Measurements from ENCODE around the gene RERG.

RERG gene

GRCh38 chr12:15212930-15213329 lies 8.3 kb downstream of the RERG start:
- CTCF ChIA-PET, result interaction anchor here (1.4 to 1.7 kb wide), 2 partner anchors 9 to 24 kb away, joined by 3 to 9 read pairs; partner anchors contain the start of gene RERG
- DNase-seq, result no peak
- Histone ChIP-seq H3K36me3 (ENCODE audit: control insufficient read depth in 4 of 4, insufficient read depth in 4 of 4, low read length in 3 of 4) (no peaks in the 10 kb centered on the region), H3K4me3 (ENCODE audit: control insufficient read depth in 1 of 7, extremely low read depth in 1 of 7, insufficient read depth in 4 of 7, low read depth in 2 of 7, low read length in 6 of 7) (no peak overlapping the region), H3K9me3 (ENCODE audit: control extremely low read depth in 1 of 5, control insufficient read depth in 4 of 5, insufficient read depth in 2 of 5, low read depth in 1 of 5, low read length in 4 of 5) (no peaks in the 10 kb centered on the region), H3K27me3 (replicated peaks in 2 of 5; ENCODE audit: control insufficient read depth in 4 of 5, insufficient read depth in 5 of 5, low read length in 4 of 5) (peaks cover 0 to 35% (median 9%) of the 10 kb centered on the region in 5 experiments), H3K4me1 (ENCODE audit: control extremely low read depth in 1 of 4, control insufficient read depth in 4 of 4, insufficient read depth in 4 of 4, low read length in 3 of 4) (no peaks in the 10 kb centered on the region), H3K27ac (ENCODE audit: insufficient read depth in 1 of 2, low read depth in 1 of 2, low read length in 2 of 2, poor library complexity in 1 of 2, severe bottlenecking in 2 of 2) (no peak overlapping the region)
- no CpG with 5 or more reads among the region's 2 CpGs for WGBS (ENCODE audit: insufficient coverage)
- POLR2A ChIA-PET, result no interaction called here

- Histone ChIP-seq H3K27ac (ENCODE audit: insufficient read depth in 1 of 2, low read depth in 1 of 2, low read length in 2 of 2, poor library complexity in 1 of 2, severe bottlenecking in 2 of 2) (no peak overlapping the region), H3K36me3 (ENCODE audit: control insufficient read depth in 4 of 4, insufficient read depth in 4 of 4, low read length in 3 of 4) (no peaks in the 10 kb centered on the region), H3K4me3 (ENCODE audit: control insufficient read depth in 1 of 7, extremely low read depth in 1 of 7, insufficient read depth in 4 of 7, low read depth in 2 of 7, low read length in 6 of 7) (no peak overlapping the region), H3K4me1 (ENCODE audit: control extremely low read depth in 1 of 4, control insufficient read depth in 4 of 4, insufficient read depth in 4 of 4, low read length in 3 of 4) (no peaks in the 10 kb centered on the region), H3K27me3 (replicated peaks in 2 of 5; ENCODE audit: control insufficient read depth in 4 of 5, insufficient read depth in 5 of 5, low read length in 4 of 5) (peaks cover 0 to 15% (median 5%) of the 10 kb centered on the region in 5 experiments), H3K9me3 (ENCODE audit: control extremely low read depth in 1 of 5, control insufficient read depth in 4 of 5, insufficient read depth in 2 of 5, low read depth in 1 of 5, low read length in 4 of 5) (no peaks in the 10 kb centered on the region)
- ChIA-PET POLR2A (no interaction called here), CTCF (interaction anchor here (1.0 kb wide), 1 partner anchor 11 kb away, joined by 3 read pairs; the partner anchor contains the start of gene RERG)
- no peak for DNase-seq
- WGBS (ENCODE audit: insufficient coverage), result no CpG with 5 or more reads among the region's 1 CpG
Measured at GRCh38 chr12:15209782-15210181, 11.4 kb downstream of the RERG start.

DNA sequence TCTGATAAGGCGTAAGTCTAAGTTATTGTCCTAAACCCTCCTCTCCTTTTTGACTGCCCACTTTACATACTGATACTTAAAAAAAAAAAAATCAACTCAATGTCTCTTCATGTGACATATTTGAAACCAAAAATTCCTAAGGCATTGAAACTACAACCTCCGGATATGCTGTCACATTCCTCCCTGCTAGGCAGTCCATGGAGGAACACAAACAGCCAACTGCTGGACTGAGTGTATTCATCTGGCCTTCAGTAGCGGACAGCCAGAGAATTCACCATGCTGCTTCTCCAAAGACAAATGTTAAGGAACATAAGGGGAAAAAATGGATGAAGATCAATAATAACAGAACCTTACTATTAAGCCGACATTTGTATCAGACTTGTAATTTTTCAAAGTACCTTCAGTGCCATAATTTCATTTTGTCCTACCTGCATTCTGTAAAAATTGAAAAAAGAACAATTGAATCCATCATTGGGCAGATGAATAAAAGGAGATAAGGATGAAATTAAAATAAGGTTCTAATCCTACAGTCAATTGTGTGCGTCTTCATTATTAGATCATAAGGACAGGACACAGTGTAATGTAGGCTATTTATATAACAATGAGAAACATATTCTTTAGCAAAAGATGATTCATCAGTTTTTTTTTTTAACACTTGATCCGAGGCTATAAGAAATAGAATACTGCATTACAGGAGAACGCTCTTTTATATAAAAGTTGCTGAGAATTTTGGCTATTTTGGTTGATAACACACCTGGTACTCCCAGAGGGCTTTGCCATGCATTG lies 12.2 kb downstream of the RERG start:
- Histone ChIP-seq H3K4me3 (ENCODE audit: control insufficient read depth in 1 of 7, extremely low read depth in 1 of 7, insufficient read depth in 4 of 7, low read depth in 2 of 7, low read length in 6 of 7) (no peak overlapping the region), H3K27ac (ENCODE audit: insufficient read depth in 1 of 2, low read depth in 1 of 2, low read length in 2 of 2, poor library complexity in 1 of 2, severe bottlenecking in 2 of 2) (no peak overlapping the region), H3K4me1 (ENCODE audit: control extremely low read depth in 1 of 4, control insufficient read depth in 4 of 4, insufficient read depth in 4 of 4, low read length in 3 of 4) (no peaks in the 10 kb centered on the region), H3K27me3 (replicated peaks in 2 of 5; ENCODE audit: control insufficient read depth in 4 of 5, insufficient read depth in 5 of 5, low read length in 4 of 5) (peaks cover 0 to 12% (median 3%) of the 10 kb centered on the region in 5 experiments), H3K9me3 (ENCODE audit: control extremely low read depth in 1 of 5, control insufficient read depth in 4 of 5, insufficient read depth in 2 of 5, low read depth in 1 of 5, low read length in 4 of 5) (no peaks in the 10 kb centered on the region), H3K36me3 (ENCODE audit: control insufficient read depth in 4 of 4, insufficient read depth in 4 of 4, low read length in 3 of 4) (no peaks in the 10 kb centered on the region)
- ChIA-PET CTCF (interaction anchor here (0.6 to 1.3 kb wide), 2 partner anchors 11 to 13 kb away, joined by 3 to 4 read pairs; partner anchors contain the start of gene RERG), POLR2A (no interaction called here)
- WGBS (ENCODE audit: insufficient coverage), result 72% methylated on average over 3 of the region's 7 CpGs
- DNase-seq, result no peak

DNA sequence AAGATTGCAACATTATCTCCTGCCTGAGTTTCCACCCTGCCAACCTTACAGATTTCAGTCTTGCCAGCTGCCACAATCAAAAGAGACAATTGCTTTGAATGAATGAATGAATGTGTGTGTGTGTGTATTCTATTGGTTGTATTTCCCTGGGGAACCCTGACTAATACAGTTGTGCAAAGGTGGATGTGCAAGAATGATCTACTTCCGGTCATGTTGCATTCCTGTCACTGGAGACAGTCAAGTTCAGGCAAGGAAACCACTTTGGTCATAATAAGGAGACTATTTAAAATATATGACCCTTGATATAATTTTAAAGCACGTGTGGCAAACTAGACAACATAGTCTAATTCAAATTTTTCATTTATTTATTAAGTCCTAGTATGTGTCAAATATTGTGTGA lies 13.1 kb downstream of the RERG start:
- CTCF ChIA-PET, result interaction anchor here (0.5 to 2.0 kb wide), 4 partner anchors 8 to 133 kb away, joined by 3 to 4 read pairs (median 4); partner anchors contain the start of gene RERG
- WGBS (ENCODE audit: insufficient coverage), result no CpG with 5 or more reads among the region's 2 CpGs
- POLR2A ChIA-PET, result no interaction called here
- peaks cover 0 to 10% (median 0%) of the 10 kb centered on the region in 5 experiments for H3K27me3 ChIP-seq (replicated peaks in 2 of 5; ENCODE audit: control insufficient read depth in 4 of 5, insufficient read depth in 5 of 5, low read length in 4 of 5)
- H3K4me1 ChIP-seq (ENCODE audit: control extremely low read depth in 1 of 4, control insufficient read depth in 4 of 4, insufficient read depth in 4 of 4, low read length in 3 of 4), result no peaks in the 10 kb centered on the region
- DNase-seq, result no peak
- H3K9me3 ChIP-seq (ENCODE audit: control extremely low read depth in 1 of 5, control insufficient read depth in 4 of 5, insufficient read depth in 2 of 5, low read depth in 1 of 5, low read length in 4 of 5), result no peaks in the 10 kb centered on the region
- no peak overlapping the region for H3K27ac ChIP-seq (ENCODE audit: insufficient read depth in 1 of 2, low read depth in 1 of 2, low read length in 2 of 2, poor library complexity in 1 of 2, severe bottlenecking in 2 of 2)
- H3K36me3 ChIP-seq (ENCODE audit: control insufficient read depth in 4 of 4, insufficient read depth in 4 of 4, low read length in 3 of 4), result no peaks in the 10 kb centered on the region
- H3K4me3 ChIP-seq (ENCODE audit: control insufficient read depth in 1 of 7, extremely low read depth in 1 of 7, insufficient read depth in 4 of 7, low read depth in 2 of 7, low read length in 6 of 7), result no peak overlapping the region

DNA sequence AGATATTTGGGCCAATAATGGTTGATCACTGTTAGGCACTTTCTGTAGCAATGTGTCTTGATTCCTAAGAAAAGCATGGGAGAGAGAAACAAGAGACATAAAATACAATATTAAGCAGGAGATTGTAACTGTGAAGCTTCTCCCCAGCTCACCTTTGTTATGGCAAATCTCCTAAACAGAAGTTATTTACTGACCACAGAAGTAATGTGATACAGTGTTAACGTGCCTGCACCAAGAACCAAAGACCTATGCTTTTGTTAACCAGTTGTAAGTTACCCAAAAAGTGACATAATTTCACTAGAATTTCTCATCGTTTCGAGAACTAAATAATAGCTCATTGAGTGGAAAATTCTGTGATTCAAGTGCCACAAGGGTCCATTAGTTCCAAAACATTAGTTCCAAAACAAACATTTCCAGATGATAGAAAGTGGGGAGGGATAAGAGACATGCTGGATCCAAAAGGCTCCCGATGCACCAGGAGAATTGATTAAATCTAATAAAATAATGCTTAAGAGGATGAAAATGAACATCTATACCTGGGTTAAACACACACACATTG lies 14.3 kb downstream of the RERG start:
- Histone ChIP-seq H3K4me3 (ENCODE audit: control insufficient read depth in 1 of 7, extremely low read depth in 1 of 7, insufficient read depth in 4 of 7, low read depth in 2 of 7, low read length in 6 of 7) (no peak overlapping the region), H3K9me3 (ENCODE audit: control extremely low read depth in 1 of 5, control insufficient read depth in 4 of 5, insufficient read depth in 2 of 5, low read depth in 1 of 5, low read length in 4 of 5) (peaks cover 0 to 5% (median 0%) of the 10 kb centered on the region in 5 experiments), H3K27ac (ENCODE audit: insufficient read depth in 1 of 2, low read depth in 1 of 2, low read length in 2 of 2, poor library complexity in 1 of 2, severe bottlenecking in 2 of 2) (no peak overlapping the region), H3K27me3 (replicated peaks in 2 of 5; ENCODE audit: control insufficient read depth in 4 of 5, insufficient read depth in 5 of 5, low read length in 4 of 5) (peaks cover 0 to 10% (median 0%) of the 10 kb centered on the region in 5 experiments), H3K36me3 (ENCODE audit: control insufficient read depth in 4 of 4, insufficient read depth in 4 of 4, low read length in 3 of 4) (no peaks in the 10 kb centered on the region), H3K4me1 (ENCODE audit: control extremely low read depth in 1 of 4, control insufficient read depth in 4 of 4, insufficient read depth in 4 of 4, low read length in 3 of 4) (no peaks in the 10 kb centered on the region)
- ChIA-PET POLR2A (no interaction called here), CTCF (interaction anchor here (1.4 to 2.0 kb wide), 2 partner anchors 9 to 14 kb away, joined by 4 to 5 read pairs; partner anchors contain the start of gene RERG)
- no CpG with 5 or more reads among the region's 4 CpGs for WGBS (ENCODE audit: insufficient coverage)
- no peak for DNase-seq

DNA sequence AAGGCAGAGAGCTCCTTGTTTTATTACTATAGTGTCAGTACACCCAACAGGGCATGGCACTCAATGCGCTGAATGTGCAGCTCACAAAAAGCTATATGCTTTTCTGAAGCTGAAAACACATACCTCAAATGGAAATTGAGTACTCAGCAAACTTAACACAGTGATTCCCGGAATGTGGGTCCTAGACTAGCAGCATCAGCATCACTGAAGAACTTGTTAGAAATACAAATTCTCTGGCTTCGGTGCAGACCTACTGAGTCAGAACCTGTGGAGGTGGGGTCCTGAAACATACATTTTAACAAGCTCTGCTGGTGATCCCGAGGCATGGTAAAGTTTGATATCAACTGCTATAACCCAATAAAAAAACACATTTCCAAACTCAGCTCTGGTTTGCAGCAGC lies 14.9 kb downstream of the RERG start:
- ChIA-PET CTCF (interaction anchor here (0.6 to 2.0 kb wide), 3 partner anchors 10 to 40 kb away, joined by 3 to 5 read pairs (median 4); partner anchors contain the start of gene RERG), POLR2A (no interaction called here)
- 95% methylated on average over 2 of the region's 4 CpGs for WGBS (ENCODE audit: insufficient coverage)

More for the DNA sequence above, 14.9 kb downstream of the RERG start:
- no peak overlapping the region for H3K27ac ChIP-seq (ENCODE audit: insufficient read depth in 1 of 2, low read depth in 1 of 2, low read length in 2 of 2, poor library complexity in 1 of 2, severe bottlenecking in 2 of 2)
- DNase-seq, result no peak
- H3K36me3 ChIP-seq (ENCODE audit: control insufficient read depth in 4 of 4, insufficient read depth in 4 of 4, low read length in 3 of 4), result no peaks in the 10 kb centered on the region
- H3K4me1 ChIP-seq (ENCODE audit: control extremely low read depth in 1 of 4, control insufficient read depth in 4 of 4, insufficient read depth in 4 of 4, low read length in 3 of 4), result no peaks in the 10 kb centered on the region
- H3K4me3 ChIP-seq (ENCODE audit: control insufficient read depth in 1 of 7, extremely low read depth in 1 of 7, insufficient read depth in 4 of 7, low read depth in 2 of 7, low read length in 6 of 7), result no peak overlapping the region
- peaks cover 0 to 8% (median 0%) of the 10 kb centered on the region in 5 experiments for H3K27me3 ChIP-seq (replicated peaks in 2 of 5; ENCODE audit: control insufficient read depth in 4 of 5, insufficient read depth in 5 of 5, low read length in 4 of 5)
- H3K9me3 ChIP-seq (ENCODE audit: control extremely low read depth in 1 of 5, control insufficient read depth in 4 of 5, insufficient read depth in 2 of 5, low read depth in 1 of 5, low read length in 4 of 5), result peaks cover 0 to 5% (median 0%) of the 10 kb centered on the region in 5 experiments

Data from common myeloid progenitor, CD34-positive (primary cell).